HEK293 (cell line): ENCODE measurements around the gene CRYBB1.

ENCODE experiments used
- CTCF ChIP-seq: fragments of 450-650 bp; formaldehyde crosslinking; IDR thresholded peaks from 2 replicates; pipeline ENCODE4 v1.5.1; 2016; ENCODE audit warnings: missing biosample characterization, missing genetic modification characterization
- ELK4 ChIP-seq: IDR thresholded peaks from 2 replicates; pipeline ENCODE4 v1.6.1; 2011; ENCODE audit warnings: mild to moderate bottlenecking, low read depth, low read length, borderline replicate concordance
- KLF1 ChIP-seq: fragments of 450-650 bp; formaldehyde crosslinking; IDR thresholded peaks from 2 replicates; pipeline ENCODE4 v1.5.1; 2016; ENCODE audit warnings: missing biosample characterization, missing genetic modification characterization
- KLF7 ChIP-seq: fragments of 450-650 bp; formaldehyde crosslinking; IDR thresholded peaks from 2 replicates; pipeline ENCODE4 v1.5.1; 2016; ENCODE audit warnings: missing biosample characterization, missing genetic modification characterization, borderline replicate concordance
- SP3 ChIP-seq: fragments of 450-650 bp; formaldehyde crosslinking; IDR thresholded peaks from 2 replicates; pipeline ENCODE4 v1.5.1; 2016; ENCODE audit warnings: missing biosample characterization, missing genetic modification characterization
- ZBTB10 ChIP-seq: fragments of 450-650 bp; formaldehyde crosslinking; IDR thresholded peaks from 2 replicates; pipeline ENCODE4 v1.5.1; 2016; ENCODE audit warnings: missing biosample characterization, missing genetic modification characterization
- ZNF10 ChIP-seq: fragments of 450-650 bp; formaldehyde crosslinking; IDR thresholded peaks from 2 replicates; pipeline ENCODE4 v1.5.1; 2017; ENCODE audit warnings: missing biosample characterization, missing genetic modification characterization
- ZNF121 ChIP-seq: fragments of 450-650 bp; formaldehyde crosslinking; IDR thresholded peaks from 2 replicates; pipeline ENCODE4 v1.5.1; 2016; ENCODE audit warnings: missing biosample characterization, missing genetic modification characterization
- ZNF362 ChIP-seq: fragments of 450-650 bp; formaldehyde crosslinking; IDR thresholded peaks from 2 replicates; pipeline ENCODE4 v1.5.1; 2016; ENCODE audit warnings: missing biosample characterization, missing genetic modification characterization
- ZNF530 ChIP-seq: fragments of 450-650 bp; formaldehyde crosslinking; IDR thresholded peaks from 2 replicates; pipeline ENCODE4 v1.5.1; 2016; ENCODE audit warnings: low read depth, missing biosample characterization, missing genetic modification characterization
- ZNF639 ChIP-seq: fragments of 450-650 bp; formaldehyde crosslinking; IDR thresholded peaks from 2 replicates; pipeline ENCODE4 v1.5.1; 2016; ENCODE audit warnings: missing biosample characterization, missing genetic modification characterization
- ZNF670 ChIP-seq: fragments of 450-650 bp; formaldehyde crosslinking; IDR thresholded peaks from 2 replicates; pipeline ENCODE4 v1.5.1; 2016; ENCODE audit warnings: missing biosample characterization, missing genetic modification characterization, low read depth
- ZNF777 ChIP-seq: fragments of 450-650 bp; formaldehyde crosslinking; IDR thresholded peaks from 2 replicates; pipeline ENCODE4 v1.5.1; 2017; ENCODE audit warnings: missing biosample characterization, missing genetic modification characterization, borderline replicate concordance

GRCh38 chr22:26601726-26602125 is 16.1 kb downstream of the CRYBB1 start:
- no peak for TF ChIP-seq ZNF362 (tag by site-specific recombination)
- no peak for TF ChIP-seq ZNF670 (tag by site-specific recombination)
- no peak for TF ChIP-seq CTCF (tag by site-specific recombination)
- TF ChIP-seq SP3 (tag by site-specific recombination) = no peak
- no peak for TF ChIP-seq ZNF10 (tag by site-specific recombination)
- no peak for TF ChIP-seq KLF1
- no peak for TF ChIP-seq ZNF639 (tag by site-specific recombination)
- TF ChIP-seq ZNF121 (tag by site-specific recombination) = no peak
- no peak for TF ChIP-seq ELK4
- TF ChIP-seq ZNF530 (tag by site-specific recombination) = no peak
- no peak for TF ChIP-seq ZBTB10 (tag by site-specific recombination)
- no peak for TF ChIP-seq KLF7 (tag by site-specific recombination)
- no peak for TF ChIP-seq ZNF777
